ENCODE measurements around the gene PPARD. TPM values are rescaled to one million over a fixed set of nuclear protein-coding genes. Genes with fewer than 3 reads are reported as not detected.

PPARD gene
- polyA plus RNA-seq, 1 donor = 26.3 TPM

GRCh38 chr6:35356391-35356790, 14.0 kb downstream of the PPARD start:
- peaks cover 59% of the 10 kb centered on the region for H3K36me3 ChIP-seq (ENCODE audit: control insufficient read depth, insufficient read depth, low read length)
- no CpG with 5 or more reads among the region's 1 CpG for WGBS (ENCODE audit: insufficient coverage, low lambda C conversion rate)
- H3K9me3 ChIP-seq (ENCODE audit: control insufficient read depth, low read depth, low read length) = no peaks in the 10 kb centered on the region
- no peak overlapping the region for H3K27ac ChIP-seq (ENCODE audit: low read length)
- peaks cover 4% of the 10 kb centered on the region for H3K4me1 ChIP-seq (ENCODE audit: control insufficient read depth, insufficient read depth, low read length)
- no peaks in the 10 kb centered on the region for H3K27me3 ChIP-seq (ENCODE audit: control insufficient read depth, insufficient read depth, low read length)
- DNase-seq = no peak
- H3K4me3 ChIP-seq (ENCODE audit: low read length) = no peak overlapping the region

- Histone ChIP-seq H3K4me3 (ENCODE audit: low read length) (no peak overlapping the region), H3K9me3 (ENCODE audit: control insufficient read depth, low read depth, low read length) (no peaks in the 10 kb centered on the region), H3K27ac (ENCODE audit: low read length) (no peak overlapping the region), H3K4me1 (ENCODE audit: control insufficient read depth, insufficient read depth, low read length) (peaks cover 4% of the 10 kb centered on the region), H3K27me3 (ENCODE audit: control insufficient read depth, insufficient read depth, low read length) (no peaks in the 10 kb centered on the region), H3K36me3 (ENCODE audit: control insufficient read depth, insufficient read depth, low read length) (peaks cover 54% of the 10 kb centered on the region)
- no CpG with 5 or more reads among the region's 4 CpGs for WGBS (ENCODE audit: insufficient coverage, low lambda C conversion rate)
- no peak for DNase-seq
Measured at GRCh38 chr6:35357677-35358076, 15.3 kb downstream of the PPARD start.

- Histone ChIP-seq H3K4me3 (ENCODE audit: low read length) (no peak overlapping the region), H3K27ac (ENCODE audit: low read length) (no peak overlapping the region), H3K4me1 (ENCODE audit: control insufficient read depth, insufficient read depth, low read length) (peaks cover 8% of the 10 kb centered on the region), H3K27me3 (ENCODE audit: control insufficient read depth, insufficient read depth, low read length) (no peaks in the 10 kb centered on the region), H3K36me3 (ENCODE audit: control insufficient read depth, insufficient read depth, low read length) (peaks cover 50% of the 10 kb centered on the region), H3K9me3 (ENCODE audit: control insufficient read depth, low read depth, low read length) (no peaks in the 10 kb centered on the region)
- DNase-seq = no peak
- WGBS (ENCODE audit: insufficient coverage, low lambda C conversion rate) = no CpG with 5 or more reads among the region's 3 CpGs
Measured at GRCh38 chr6:35358086-35358485, 15.7 kb downstream of the PPARD start.

- H3K27me3 ChIP-seq (ENCODE audit: control insufficient read depth, insufficient read depth, low read length) = no peaks in the 10 kb centered on the region
- peaks cover 9% of the 10 kb centered on the region for H3K4me1 ChIP-seq (ENCODE audit: control insufficient read depth, insufficient read depth, low read length)
- no peak overlapping the region for H3K4me3 ChIP-seq (ENCODE audit: low read length)
- no peaks in the 10 kb centered on the region for H3K9me3 ChIP-seq (ENCODE audit: control insufficient read depth, low read depth, low read length)
- H3K36me3 ChIP-seq (ENCODE audit: control insufficient read depth, insufficient read depth, low read length) = peaks cover 47% of the 10 kb centered on the region
- no peak for DNase-seq
- no CpG with 5 or more reads among the region's 5 CpGs for WGBS (ENCODE audit: insufficient coverage, low lambda C conversion rate)
- no peak overlapping the region for H3K27ac ChIP-seq (ENCODE audit: low read length)
Measured at GRCh38 chr6:35359346-35359743, 17.0 kb downstream of the PPARD start.

- no CpG with 5 or more reads among the region's 2 CpGs for WGBS (ENCODE audit: insufficient coverage, low lambda C conversion rate)
- Histone ChIP-seq H3K4me3 (ENCODE audit: low read length) (no peak overlapping the region), H3K9me3 (ENCODE audit: control insufficient read depth, low read depth, low read length) (no peaks in the 10 kb centered on the region), H3K4me1 (ENCODE audit: control insufficient read depth, insufficient read depth, low read length) (peaks cover 9% of the 10 kb centered on the region), H3K36me3 (ENCODE audit: control insufficient read depth, insufficient read depth, low read length) (peaks cover 42% of the 10 kb centered on the region), H3K27me3 (ENCODE audit: control insufficient read depth, insufficient read depth, low read length) (no peaks in the 10 kb centered on the region), H3K27ac (ENCODE audit: low read length) (no peak overlapping the region)
- no peak for DNase-seq
Measured at GRCh38 chr6:35359744-35360348, 17.5 kb downstream of the PPARD start.

- Histone ChIP-seq H3K27me3 (ENCODE audit: control insufficient read depth, insufficient read depth, low read length) (no peaks in the 10 kb centered on the region), H3K27ac (ENCODE audit: low read length) (no peak overlapping the region), H3K36me3 (ENCODE audit: control insufficient read depth, insufficient read depth, low read length) (peaks cover 38% of the 10 kb centered on the region), H3K4me1 (ENCODE audit: control insufficient read depth, insufficient read depth, low read length) (peaks cover 9% of the 10 kb centered on the region), H3K4me3 (ENCODE audit: low read length) (no peak overlapping the region), H3K9me3 (ENCODE audit: control insufficient read depth, low read depth, low read length) (no peaks in the 10 kb centered on the region)
- DNase-seq = peak; percentile 33 to 40
- 71% methylated on average over 1 of the region's 8 CpGs for WGBS (ENCODE audit: insufficient coverage, low lambda C conversion rate)
Measured at GRCh38 chr6:35360349-35361138, 18.2 kb downstream of the PPARD start.

- WGBS (ENCODE audit: insufficient coverage, low lambda C conversion rate) = no CpG with 5 or more reads among the region's 2 CpGs
- peaks cover 9% of the 10 kb centered on the region for H3K4me1 ChIP-seq (ENCODE audit: control insufficient read depth, insufficient read depth, low read length)
- H3K27ac ChIP-seq (ENCODE audit: low read length) = no peak overlapping the region
- no peak for DNase-seq
- no peaks in the 10 kb centered on the region for H3K27me3 ChIP-seq (ENCODE audit: control insufficient read depth, insufficient read depth, low read length)
- H3K4me3 ChIP-seq (ENCODE audit: low read length) = no peak overlapping the region
- peaks cover 23% of the 10 kb centered on the region for H3K36me3 ChIP-seq (ENCODE audit: control insufficient read depth, insufficient read depth, low read length)
- no peaks in the 10 kb centered on the region for H3K9me3 ChIP-seq (ENCODE audit: control insufficient read depth, low read depth, low read length)
Measured at GRCh38 chr6:35362200-35362599, 19.8 kb downstream of the PPARD start.

GRCh38 chr6:35363293-35363750, 21.0 kb downstream of the PPARD start:
- no peak for DNase-seq
- peaks cover 12% of the 10 kb centered on the region for H3K4me1 ChIP-seq (ENCODE audit: control insufficient read depth, insufficient read depth, low read length)
- H3K4me3 ChIP-seq (ENCODE audit: low read length) = no peak overlapping the region
- peaks cover 19% of the 10 kb centered on the region for H3K36me3 ChIP-seq (ENCODE audit: control insufficient read depth, insufficient read depth, low read length)
- no peaks in the 10 kb centered on the region for H3K9me3 ChIP-seq (ENCODE audit: control insufficient read depth, low read depth, low read length)
- peak overlapping the region; percentile 8 for H3K27ac ChIP-seq (ENCODE audit: low read length)
- no CpG with 5 or more reads among the region's 10 CpGs for WGBS (ENCODE audit: insufficient coverage, low lambda C conversion rate)
- H3K27me3 ChIP-seq (ENCODE audit: control insufficient read depth, insufficient read depth, low read length) = no peaks in the 10 kb centered on the region

- Histone ChIP-seq H3K4me1 (ENCODE audit: control insufficient read depth, insufficient read depth, low read length) (peaks cover 22% of the 10 kb centered on the region), H3K27me3 (ENCODE audit: control insufficient read depth, insufficient read depth, low read length) (no peaks in the 10 kb centered on the region), H3K4me3 (ENCODE audit: low read length) (no peak overlapping the region), H3K9me3 (ENCODE audit: control insufficient read depth, low read depth, low read length) (no peaks in the 10 kb centered on the region), H3K27ac (ENCODE audit: low read length) (no peak overlapping the region), H3K36me3 (ENCODE audit: control insufficient read depth, insufficient read depth, low read length) (peaks cover 12% of the 10 kb centered on the region)
- no peak for DNase-seq
- 100% methylated on average over 1 of the region's 6 CpGs for WGBS (ENCODE audit: insufficient coverage, low lambda C conversion rate)
Measured at GRCh38 chr6:35365594-35366203, 23.3 kb downstream of the PPARD start.

GRCh38 chr6:35366204-35366596, 23.8 kb downstream of the PPARD start:
- DNase-seq = no peak
- Histone ChIP-seq H3K36me3 (ENCODE audit: control insufficient read depth, insufficient read depth, low read length) (peaks cover 9% of the 10 kb centered on the region), H3K4me1 (ENCODE audit: control insufficient read depth, insufficient read depth, low read length) (peaks cover 27% of the 10 kb centered on the region), H3K9me3 (ENCODE audit: control insufficient read depth, low read depth, low read length) (no peaks in the 10 kb centered on the region), H3K27ac (ENCODE audit: low read length) (no peak overlapping the region), H3K4me3 (ENCODE audit: low read length) (no peak overlapping the region), H3K27me3 (ENCODE audit: control insufficient read depth, insufficient read depth, low read length) (no peaks in the 10 kb centered on the region)

Measured in large intestine (tissue), 3 donors.